WTC11 (cell line): ENCODE data around the gene MAML3. TPM values are rescaled to one million over a fixed set of nuclear protein-coding genes. Genes with fewer than 3 reads are reported as not detected.

ENCODE experiments used
- ATAC-seq: fragments of 200-7000 bp; cut with Tn5 transposase; 2 replicates; pipeline ENCODE4 v1.10.0; 2021; ENCODE audit warnings: mild to moderate bottlenecking, moderate library complexity
- CTCF ChIA-PET: fragments of 300-600 bp; sonication (Branson Sonifier 250); formaldehyde crosslinking; loops from one replicate; lab custom pipeline; 2021; ENCODE audit warnings: antibody characterized with exemption; lab: Charles Lee
- POLR2A ChIA-PET: fragments of 350-600 bp; sonication (Branson Sonifier 250); formaldehyde crosslinking; loops from one replicate; lab custom pipeline; 2021; ENCODE audit warnings: antibody characterized with exemption; lab: Charles Lee
- DNase-seq: peaks from one replicate; pipeline ENCODE4 v3.0.0; 2021; ENCODE audit warnings: low spot score
- H3K27ac Mint-ChIP-seq: 2 replicates; pipeline ENCODE4 v1.8.0; 2021; ENCODE audit warnings: mixed read lengths
- H3K27me3 Mint-ChIP-seq: 2 replicates; pipeline ENCODE4 v1.8.0; 2021; ENCODE audit warnings: low read depth, mild to moderate bottlenecking, moderate library complexity, mixed read lengths
- H3K36me3 Mint-ChIP-seq: 2 replicates; pipeline ENCODE4 v1.8.0; 2021; ENCODE audit warnings: mixed read lengths
- H3K4me1 Mint-ChIP-seq: 2 replicates; pipeline ENCODE4 v1.8.0; 2022; ENCODE audit warnings: mixed read lengths
- H3K4me3 Mint-ChIP-seq: 2 replicates; pipeline ENCODE4 v1.8.0; 2021; ENCODE audit warnings: mild to moderate bottlenecking, moderate library complexity, mixed read lengths
- H3K9me3 Mint-ChIP-seq: 2 replicates; pipeline ENCODE4 v1.8.0; 2021; ENCODE audit warnings: mixed read lengths
- ATF6 ChIP-seq: sonication (generic); formaldehyde crosslinking; IDR thresholded peaks from 2 replicates; pipeline ENCODE4 v1.8.1; 2023; ENCODE audit warnings: mild to moderate bottlenecking, missing genetic modification reagents
- CBFB ChIP-seq: sonication (generic); formaldehyde crosslinking; IDR thresholded peaks from 2 replicates; pipeline ENCODE4 v1.8.1; 2022; ENCODE audit warnings: mild to moderate bottlenecking, low read depth, missing genetic modification reagents
- ELF4 ChIP-seq: sonication (generic); formaldehyde crosslinking; IDR thresholded peaks from 2 replicates; pipeline ENCODE4 v1.8.1; 2022; ENCODE audit warnings: low read depth, mild to moderate bottlenecking, moderate library complexity, missing genetic modification reagents
- ESRRA ChIP-seq: sonication (generic); formaldehyde crosslinking; IDR thresholded peaks from 2 replicates; pipeline ENCODE4 v1.8.1; 2022; ENCODE audit warnings: mild to moderate bottlenecking, missing genetic modification reagents, borderline replicate concordance
- FOXJ3 ChIP-seq: sonication (generic); formaldehyde crosslinking; IDR thresholded peaks from 2 replicates; pipeline ENCODE4 v1.9.0; 2021; ENCODE audit warnings: missing genetic modification reagents, mild to moderate bottlenecking, borderline replicate concordance
- FOXP1 ChIP-seq: sonication (generic); formaldehyde crosslinking; IDR thresholded peaks from 2 replicates; pipeline ENCODE4 v1.8.0; 2022; ENCODE audit warnings: missing genetic modification reagents, mild to moderate bottlenecking, moderate library complexity, borderline replicate concordance
- GRHL2 ChIP-seq: fragments of 250-450 bp; sonication (Bioruptor Pico); IDR thresholded peaks from 2 replicates; pipeline ENCODE4 v1.8.0; 2022; ENCODE audit warnings: mild to moderate bottlenecking, moderate library complexity; ENCODE audit not compliant: insufficient replicate concordance, severe bottlenecking
- HMGA2 ChIP-seq: fragments of 250-450 bp; sonication (Bioruptor Pico); IDR thresholded peaks from 2 replicates; pipeline ENCODE4 v1.4.0; 2021; ENCODE audit warnings: mild to moderate bottlenecking, moderate library complexity
- IRF1 ChIP-seq: sonication (generic); formaldehyde crosslinking; IDR thresholded peaks from 2 replicates; pipeline ENCODE4 v1.8.0; 2023; ENCODE audit warnings: missing genetic modification reagents
- JAZF1 ChIP-seq: fragments of 250-450 bp; sonication (Bioruptor Pico); IDR thresholded peaks from 2 replicates; pipeline ENCODE4 v1.9.0; 2021; ENCODE audit warnings: moderate library complexity, mild to moderate bottlenecking, inconsistent platforms
- KAT7 ChIP-seq: sonication (generic); formaldehyde crosslinking; IDR thresholded peaks from 2 replicates; pipeline ENCODE4 v1.8.1; 2023; ENCODE audit warnings: missing genetic modification reagents, mild to moderate bottlenecking, borderline replicate concordance
- MYBL2 ChIP-seq: sonication (generic); formaldehyde crosslinking; IDR thresholded peaks from 2 replicates; pipeline ENCODE4 v1.8.1; 2023; ENCODE audit warnings: mild to moderate bottlenecking, moderate library complexity, missing genetic modification reagents
- NFATC4 ChIP-seq: fragments of 250-450 bp; sonication (Bioruptor Pico); IDR thresholded peaks from 2 replicates; pipeline ENCODE4 v1.9.0; 2021; ENCODE audit warnings: mild to moderate bottlenecking
- NR3C1 ChIP-seq: sonication (generic); formaldehyde crosslinking; conservative IDR thresholded peaks from 2 replicates; pipeline ENCODE4 v1.8.1; 2023; ENCODE audit warnings: low read depth, mild to moderate bottlenecking, missing genetic modification reagents
- PREB ChIP-seq: sonication (generic); formaldehyde crosslinking; IDR thresholded peaks from 2 replicates; pipeline ENCODE4 v1.8.1; 2022; ENCODE audit warnings: mild to moderate bottlenecking, missing genetic modification reagents, moderate library complexity, borderline replicate concordance
- PRRX2 ChIP-seq: fragments of 250-450 bp; sonication (Bioruptor Pico); IDR thresholded peaks from 2 replicates; pipeline ENCODE4 v1.8.0; 2021; ENCODE audit warnings: mild to moderate bottlenecking
- SMAD3 ChIP-seq: sonication (generic); formaldehyde crosslinking; IDR thresholded peaks from 2 replicates; pipeline ENCODE4 v1.8.0; 2022; ENCODE audit warnings: missing genetic modification reagents, mild to moderate bottlenecking, borderline replicate concordance
- SP1 ChIP-seq: sonication (generic); formaldehyde crosslinking; conservative IDR thresholded peaks from 2 replicates; pipeline ENCODE4 v1.8.1; 2022; ENCODE audit warnings: missing genetic modification reagents
- ZNF138 ChIP-seq: sonication (generic); formaldehyde crosslinking; conservative IDR thresholded peaks from 2 replicates; pipeline ENCODE4 v1.8.1; 2022; ENCODE audit warnings: mild to moderate bottlenecking, moderate library complexity, missing genetic modification reagents
- ZNF219 ChIP-seq: sonication (generic); formaldehyde crosslinking; IDR thresholded peaks from 2 replicates; pipeline ENCODE4 v1.8.0; 2023; ENCODE audit warnings: missing genetic modification reagents, mild to moderate bottlenecking, borderline replicate concordance
- ZNF396 ChIP-seq: fragments of 250-450 bp; sonication (Bioruptor Pico); IDR thresholded peaks from 2 replicates; pipeline ENCODE4 v1.8.0; 2021; ENCODE audit warnings: mild to moderate bottlenecking, moderate library complexity, borderline replicate concordance
- ZNF416 ChIP-seq: fragments of 250-450 bp; sonication (Bioruptor Pico); IDR thresholded peaks from 2 replicates; pipeline ENCODE4 v1.9.0; 2021; ENCODE audit warnings: mild to moderate bottlenecking, inconsistent platforms
- ZNF423 ChIP-seq: fragments of 250-450 bp; sonication (Bioruptor Pico); IDR thresholded peaks from 2 replicates; pipeline ENCODE4 v2.1.2; 2022; ENCODE audit warnings: mild to moderate bottlenecking, moderate library complexity
- ZNF425 ChIP-seq: fragments of 250-450 bp; sonication (Bioruptor Pico); conservative IDR thresholded peaks from 2 replicates; pipeline ENCODE4 v1.9.0; 2021; ENCODE audit warnings: mild to moderate bottlenecking
- total RNA-seq: library from RNA; stranded (reverse); gene quantifications from 3 replicates; pipeline ENCODE4 v1.2.3, GENCODE V29; 2021
- TF ChIP-seq, protein P1 (sequence below): fragments of 250-450 bp; sonication (Bioruptor Pico); IDR thresholded peaks from 2 replicates; pipeline ENCODE4 v2.1.2; 2022; ENCODE audit warnings: mild to moderate bottlenecking, moderate library complexity

The MAML3 gene
- total RNA-seq, 1 experiment from 2014 or later = 7.4 TPM

- TF ChIP-seq ZNF396 (CRISPR knock-in tag) = 0 out of 2 replicates have a peak, but pooled peaks have one; percentile 33
- no peak for TF ChIP-seq ZNF423 (CRISPR knock-in tag)
- peak; percentile 98; the same call in 1 of the 2 replicates for TF ChIP-seq KAT7 (CRISPR knock-in tag)
- TF ChIP-seq JAZF1 (CRISPR knock-in tag) = no peak
- peak; percentile 83; the same call in 1 of the 2 replicates for TF ChIP-seq ELF4
- no peak for TF ChIP-seq PREB (CRISPR knock-in tag)
- no peak for TF ChIP-seq ATF6 (CRISPR knock-in tag)
- 0 out of 2 replicates have a peak, but pooled peaks have one; percentile 23 for TF ChIP-seq SMAD3 (CRISPR knock-in tag)
- no peak for TF ChIP-seq ZNF425 (CRISPR knock-in tag)
- TF ChIP-seq ZNF416 = no peak
- TF ChIP-seq SP1 (CRISPR knock-in tag) = peak; percentile 71
- TF ChIP-seq ZNF219 (CRISPR knock-in tag) = no peak; the same call in 1 of the 2 replicates
- peak; percentile 78; the same call in 1 of the 2 replicates for TF ChIP-seq MYBL2
- TF ChIP-seq, protein P1, sequence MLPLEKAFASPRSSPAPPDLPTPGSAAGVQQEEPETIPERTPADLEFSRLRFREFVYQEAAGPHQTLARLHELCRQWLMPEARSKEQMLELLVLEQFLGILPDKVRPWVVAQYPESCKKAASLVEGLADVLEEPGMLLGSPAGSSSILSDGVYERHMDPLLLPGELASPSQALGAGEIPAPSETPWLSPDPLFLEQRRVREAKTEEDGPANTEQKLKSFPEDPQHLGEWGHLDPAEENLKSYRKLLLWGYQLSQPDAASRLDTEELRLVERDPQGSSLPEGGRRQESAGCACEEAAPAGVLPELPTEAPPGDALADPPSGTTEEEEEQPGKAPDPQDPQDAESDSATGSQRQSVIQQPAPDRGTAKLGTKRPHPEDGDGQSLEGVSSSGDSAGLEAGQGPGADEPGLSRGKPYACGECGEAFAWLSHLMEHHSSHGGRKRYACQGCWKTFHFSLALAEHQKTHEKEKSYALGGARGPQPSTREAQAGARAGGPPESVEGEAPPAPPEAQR = no peak; the same call in 1 of the 2 replicates
- TF ChIP-seq, all 79 proteins: peak for 32
These were observed at the start of gene MAML3 (continued) for GRCh38 chr4:140153718-140154571.

GRCh38 chr4:140198942-140199341 lies 45.0 kb upstream of the MAML3 start:
- CTCF ChIA-PET = no interaction called here

More at GRCh38 chr4:140198942-140199341, 45.0 kb upstream of the MAML3 start:
- POLR2A ChIA-PET = no interaction called here
- H3K36me3 Mint-ChIP-seq = no peaks in the 10 kb centered on the region; the same call in 1 of the 2 replicates
- no peaks in the 10 kb centered on the region for H3K4me1 Mint-ChIP-seq
- ATAC-seq (no peak), DNase-seq (no peak)
- TF ChIP-seq FOXJ3 (CRISPR knock-in tag) = no peak
- no peak for TF ChIP-seq ESRRA (CRISPR knock-in tag)
- TF ChIP-seq NFATC4 (CRISPR knock-in tag) = no peak
- no peak for TF ChIP-seq FOXP1 (CRISPR knock-in tag)
- no peak for TF ChIP-seq ZNF425 (CRISPR knock-in tag)
- TF ChIP-seq IRF1 (CRISPR knock-in tag) = no peak
- TF ChIP-seq HMGA2 = no peak
- TF ChIP-seq ZNF138 = no peak
- TF ChIP-seq ZNF396 (CRISPR knock-in tag) = no peak
- TF ChIP-seq PRRX2 (CRISPR knock-in tag) = no peak
- TF ChIP-seq CBFB (CRISPR knock-in tag) = no peak
- TF ChIP-seq GRHL2 (CRISPR knock-in tag) = no peak
- no peak for TF ChIP-seq ELF4
- no peak for TF ChIP-seq NR3C1 (CRISPR knock-in tag)
- no peak overlapping the region for H3K27ac Mint-ChIP-seq
- H3K4me3 Mint-ChIP-seq = no peak overlapping the region
- no peaks in the 10 kb centered on the region for H3K27me3 Mint-ChIP-seq
- peaks cover 19% of the 10 kb centered on the region for H3K9me3 Mint-ChIP-seq
